Measurements from ENCODE around the gene RGL2.

DNA sequence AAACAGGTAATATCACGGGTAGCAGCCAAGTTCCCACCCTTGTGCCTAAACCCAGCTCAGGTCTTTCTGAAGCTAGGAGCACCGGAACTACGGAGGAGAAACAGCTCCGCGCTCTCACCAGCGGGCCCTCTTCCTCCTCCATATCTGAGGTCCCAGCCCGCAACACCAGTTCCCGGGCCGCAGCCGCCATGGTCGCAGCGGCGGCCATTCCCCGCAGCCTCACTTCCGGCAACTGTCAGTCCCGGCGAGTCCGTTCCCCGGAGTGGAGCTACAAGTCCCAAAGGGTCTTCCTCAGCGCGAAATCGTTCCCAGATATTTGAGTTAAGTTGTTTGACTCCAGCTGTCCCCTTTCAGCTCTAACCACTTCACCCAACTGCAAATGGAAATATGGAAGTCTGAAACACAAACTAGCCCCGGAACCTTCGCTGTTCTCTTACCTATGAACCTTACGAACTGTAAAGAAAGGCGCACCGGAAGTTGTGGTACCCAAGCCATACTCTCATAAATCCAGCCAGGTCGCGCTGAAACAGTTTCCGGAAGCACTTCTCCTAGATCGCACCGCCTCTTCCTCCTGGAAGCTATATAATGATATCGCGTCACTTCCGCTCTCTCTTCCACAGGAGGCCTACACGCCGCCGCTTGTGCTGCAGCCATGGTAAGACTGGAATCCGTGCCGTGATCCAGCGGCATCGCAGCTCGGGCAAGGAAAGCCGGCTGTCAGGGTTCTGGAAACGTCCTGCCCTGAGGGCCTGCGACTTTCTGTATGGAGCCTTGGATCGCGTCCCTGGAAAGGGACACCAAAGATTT, 27.1 kb downstream of the RGL2 start, which contains the start of the genes RPS18 and VPS52:
- TF ChIP-seq, protein P1, sequence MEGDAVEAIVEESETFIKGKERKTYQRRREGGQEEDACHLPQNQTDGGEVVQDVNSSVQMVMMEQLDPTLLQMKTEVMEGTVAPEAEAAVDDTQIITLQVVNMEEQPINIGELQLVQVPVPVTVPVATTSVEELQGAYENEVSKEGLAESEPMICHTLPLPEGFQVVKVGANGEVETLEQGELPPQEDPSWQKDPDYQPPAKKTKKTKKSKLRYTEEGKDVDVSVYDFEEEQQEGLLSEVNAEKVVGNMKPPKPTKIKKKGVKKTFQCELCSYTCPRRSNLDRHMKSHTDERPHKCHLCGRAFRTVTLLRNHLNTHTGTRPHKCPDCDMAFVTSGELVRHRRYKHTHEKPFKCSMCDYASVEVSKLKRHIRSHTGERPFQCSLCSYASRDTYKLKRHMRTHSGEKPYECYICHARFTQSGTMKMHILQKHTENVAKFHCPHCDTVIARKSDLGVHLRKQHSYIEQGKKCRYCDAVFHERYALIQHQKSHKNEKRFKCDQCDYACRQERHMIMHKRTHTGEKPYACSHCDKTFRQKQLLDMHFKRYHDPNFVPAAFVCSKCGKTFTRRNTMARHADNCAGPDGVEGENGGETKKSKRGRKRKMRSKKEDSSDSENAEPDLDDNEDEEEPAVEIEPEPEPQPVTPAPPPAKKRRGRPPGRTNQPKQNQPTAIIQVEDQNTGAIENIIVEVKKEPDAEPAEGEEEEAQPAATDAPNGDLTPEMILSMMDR (IDR thresholded peaks at IDR 0.05): peak in 2 of 3 donors; percentile 25 to 33
- peak; percentile 99 for TF ChIP-seq POLR2A (IDR thresholded peaks at IDR 0.05)
- TF ChIP-seq POLR2AphosphoS5 (IDR thresholded peaks at IDR 0.05): peak; percentile 99

Data from breast epithelium (tissue), 3 donors.